ENCODE measurements around the gene SMLR1.

DNA sequence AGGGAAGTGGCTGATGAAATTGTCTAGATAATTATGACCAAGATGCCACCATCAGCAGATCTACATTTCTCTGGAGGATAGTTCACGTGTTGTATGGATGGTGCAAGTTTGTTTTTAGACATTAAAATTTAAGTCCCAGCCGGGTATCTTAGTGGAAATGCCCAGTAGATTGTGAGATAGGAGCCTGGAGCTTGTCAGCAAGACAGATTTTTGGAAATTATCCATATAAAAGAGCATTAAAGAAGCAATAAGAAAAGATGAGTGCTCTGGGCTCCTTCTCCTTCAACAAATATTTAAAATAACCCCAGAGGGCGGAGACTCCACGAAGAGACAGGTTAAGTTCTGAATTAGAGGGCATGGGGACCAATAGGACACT, 47.6 kb upstream of the SMLR1 start:
- TF ChIP-seq HDGF (IDR thresholded peaks at IDR 0.05; ENCODE audit: borderline replicate concordance) (no peak), LEF1 (IDR thresholded peaks at IDR 0.05; ENCODE audit: borderline replicate concordance) (no peak), CTBP1 (IDR thresholded peaks at IDR 0.05; ENCODE audit: borderline replicate concordance) (no peak), SP1 (IDR thresholded peaks at IDR 0.05) (no peak), ARNT (IDR thresholded peaks at IDR 0.05) (no peak), TARDBP (IDR thresholded peaks at IDR 0.05) (no peak), BHLHE40 (IDR thresholded peaks at IDR 0.05; ENCODE audit: borderline replicate concordance) (no peak), FOXK2 (IDR thresholded peaks at IDR 0.05) (no peak), L3MBTL2 (conservative IDR thresholded peaks at IDR 0.05) (no peak), SUZ12 (IDR thresholded peaks at IDR 0.05) (no peak), FOXM1 (IDR thresholded peaks at IDR 0.05; ENCODE audit: borderline replicate concordance) (no peak)

All from HEK293T (cell line).